ENCODE results near the gene LRRC75A.

- no peak for TF ChIP-seq CTCF (IDR thresholded peaks at IDR 0.05)
- TF ChIP-seq POLR2A (IDR thresholded peaks at IDR 0.05): no peak
- no peak for TF ChIP-seq EP300 (IDR thresholded peaks at IDR 0.05)
Measured at GRCh38 chr17:16446338-16446983, 45.5 kb downstream of the LRRC75A start.
